IMR-90 (cell line): ENCODE measurements around the gene OLFM3. TPM values are rescaled to one million over a fixed set of nuclear protein-coding genes. Genes with fewer than 3 reads are reported as not detected.

Experiments used
- ATAC-seq: fragments of 200-7000 bp; cut with Tn5 transposase; 2 replicates; pipeline ENCODE4 v1.9.1; 2020; ENCODE audit warnings: low read depth, mild to moderate bottlenecking, moderate library complexity
- Bru-seq: library from RNA; stranded (reverse); fragments of 400-500 nt; gene quantifications from one replicate; lab custom pipeline; 2021; lab: Mats Ljungman, UMichigan
- BruChase-seq, 2 experiments: library from RNA; stranded (reverse); fragments of 400-500 nt; gene quantifications; one replicate each; lab custom pipeline; 2021; lab: Mats Ljungman, UMichigan
- BruUV-seq: library from RNA; stranded (reverse); fragments of 400-500 nt; replicated peaks from 2 replicates; lab custom pipeline; 2021; lab: Mats Ljungman, UMichigan
- CTCF ChIA-PET: fragments of 300-600 bp; formaldehyde crosslinking; extraction: SDS; loops from one replicate; lab custom pipeline; 2021; ENCODE audit warnings: antibody characterized with exemption; lab: Yijun Ruan, JAX
- POLR2A ChIA-PET: fragments of 300-600 bp; sonication (Branson Sonifier 250); formaldehyde crosslinking; loops from one replicate; lab custom pipeline; 2022; ENCODE audit warnings: antibody characterized with exemption; ENCODE audit not compliant: unreplicated experiment; lab: Charles Lee
- DNase-seq: peaks from one replicate; pipeline ENCODE4 v3.0.0; 2013
- H2AFZ ChIP-seq: replicated peaks from 2 replicates; pipeline ENCODE3; 2013; ENCODE audit warnings: low read length, mild to moderate bottlenecking; ENCODE audit not compliant: poor library complexity
- H2AK5ac ChIP-seq: 2 replicates; pipeline ENCODE4 v1.6.1; 2013; ENCODE audit warnings: low read depth, low read length, inconsistent platforms
- H2AK9ac ChIP-seq: replicated peaks from 2 replicates; pipeline ENCODE3; 2013; ENCODE audit warnings: mild to moderate bottlenecking, low read depth, low read length, moderate library complexity; ENCODE audit not compliant: poor library complexity
- H2BK120ac ChIP-seq: 2 replicates; pipeline ENCODE4 v1.6.1; 2013; ENCODE audit warnings: low read depth, low read length, inconsistent platforms
- H2BK15ac ChIP-seq: 3 replicates; pipeline ENCODE4 v1.6.1; 2013; ENCODE audit warnings: low read depth, low read length, inconsistent platforms
- H2BK20ac ChIP-seq: 2 replicates; pipeline ENCODE4 v1.6.1; 2013; ENCODE audit warnings: low read depth, mild to moderate bottlenecking, inconsistent platforms, low read length, moderate library complexity
- H2BK5ac ChIP-seq: 2 replicates; pipeline ENCODE4 v1.6.1; 2013; ENCODE audit warnings: mild to moderate bottlenecking, low read depth, low read length, inconsistent platforms; ENCODE audit not compliant: poor library complexity, severe bottlenecking
- H3K14ac ChIP-seq: replicated peaks from 2 replicates; pipeline ENCODE4 v1.6.1; 2013; ENCODE audit warnings: low read depth, low read length, inconsistent platforms
- H3K18ac ChIP-seq: 2 replicates; pipeline ENCODE4 v1.6.1; 2013; ENCODE audit warnings: low read depth, low read length, control low read depth
- H3K23ac ChIP-seq: 2 replicates; pipeline ENCODE4 v1.6.1; 2013; ENCODE audit warnings: low read depth, low read length, inconsistent platforms
- H3K27ac ChIP-seq: 2 replicates; pipeline ENCODE4 v1.5.1; 2013; ENCODE audit warnings: mild to moderate bottlenecking, control low read depth, low read length; ENCODE audit not compliant: insufficient read depth
- H3K27me3 ChIP-seq: 2 replicates; pipeline ENCODE4 v1.6.1; 2013; ENCODE audit warnings: low read length; ENCODE audit not compliant: control insufficient read depth, insufficient read depth
- H3K36me3 ChIP-seq: 2 replicates; pipeline ENCODE4 v1.6.1; 2013; ENCODE audit warnings: low read length, mixed read lengths; ENCODE audit not compliant: control insufficient read depth, insufficient read depth
- H3K4ac ChIP-seq: 2 replicates; pipeline ENCODE4 v1.6.1; 2013; ENCODE audit warnings: low read depth, low read length, inconsistent platforms
- H3K4me1 ChIP-seq: 2 replicates; pipeline ENCODE4 v1.6.1; 2013; ENCODE audit warnings: low read length, mixed read lengths; ENCODE audit not compliant: control insufficient read depth, insufficient read depth
- H3K4me2 ChIP-seq: 2 replicates; pipeline ENCODE4 v1.6.1; 2013; ENCODE audit warnings: low read depth, mild to moderate bottlenecking, control low read depth, low read length, moderate library complexity
- H3K4me3 ChIP-seq: 2 replicates; pipeline ENCODE4 v1.5.1; 2013; ENCODE audit warnings: low read depth, mild to moderate bottlenecking, control low read depth, low read length, moderate library complexity; ENCODE audit not compliant: insufficient read depth
- H3K56ac ChIP-seq: 2 replicates; pipeline ENCODE4 v1.6.1; 2013; ENCODE audit warnings: low read length, inconsistent platforms; ENCODE audit not compliant: insufficient read depth; ENCODE audit errors: extremely low read depth
- H3K79me1 ChIP-seq, 2 experiments: 2 replicates each; pipeline ENCODE4 v1.6.1; 2013; ENCODE audit warnings: low read length in 2 of 2, inconsistent platforms in 1 of 2, low read depth in 1 of 2
- H3K9ac ChIP-seq: 2 replicates; pipeline ENCODE4 v1.6.1; 2013; ENCODE audit warnings: low read depth, low read length, control low read depth
- H3K9me1 ChIP-seq: 2 replicates; pipeline ENCODE4 v1.6.1; 2013; ENCODE audit warnings: low read length, inconsistent platforms; ENCODE audit not compliant: insufficient read depth
- H3K9me3 ChIP-seq: 2 replicates; pipeline ENCODE4 v1.6.1; 2013; ENCODE audit warnings: low read length; ENCODE audit not compliant: control insufficient read depth, insufficient read depth
- H4K20me1 ChIP-seq: 2 replicates; pipeline ENCODE4 v1.6.1; 2013; ENCODE audit warnings: low read length, inconsistent platforms; ENCODE audit not compliant: insufficient read depth
- H4K5ac ChIP-seq: 2 replicates; pipeline ENCODE4 v1.6.1; 2013; ENCODE audit warnings: mild to moderate bottlenecking, low read depth, low read length, control low read depth
- H4K8ac ChIP-seq, 2 experiments: 2 replicates each; pipeline ENCODE4 v1.6.1; 2013; ENCODE audit warnings: low read depth in 2 of 2, low read length in 2 of 2, control low read depth in 1 of 2, inconsistent platforms in 1 of 2
- H4K91ac ChIP-seq: 2 replicates; pipeline ENCODE4 v1.6.1; 2013; ENCODE audit warnings: low read depth, low read length, inconsistent platforms; ENCODE audit not compliant: insufficient read depth
- BHLHE40 ChIP-seq: fragments of 150-350 bp; IDR thresholded peaks from 2 replicates; pipeline ENCODE4 v1.6.1; 2016; ENCODE audit warnings: mild to moderate bottlenecking, low read depth, low read length
- CEBPB ChIP-seq: IDR thresholded peaks from 2 replicates; pipeline ENCODE4 v1.6.1; 2012; ENCODE audit warnings: low read depth, low read length, improper control_type of control experiment
- CHD1 ChIP-seq: IDR thresholded peaks from 2 replicates; pipeline ENCODE4 v1.6.1; 2012; ENCODE audit warnings: low read depth, low read length, improper control_type of control experiment
- FOS ChIP-seq: fragments of 150-350 bp; IDR thresholded peaks from 2 replicates; pipeline ENCODE4 v1.6.1; 2016; ENCODE audit warnings: low read depth, low read length
- MAFK ChIP-seq: IDR thresholded peaks from 2 replicates; pipeline ENCODE4 v1.6.1; 2012; ENCODE audit warnings: low read depth, low read length, improper control_type of control experiment
- MAZ ChIP-seq: IDR thresholded peaks from 2 replicates; pipeline ENCODE4 v1.6.1; 2012; ENCODE audit warnings: low read depth, mild to moderate bottlenecking, low read length, improper control_type of control experiment, moderate library complexity, borderline replicate concordance
- NFE2L2 ChIP-seq: fragments of 150-350 bp; IDR thresholded peaks from 2 replicates; pipeline ENCODE4 v1.6.1; 2016; ENCODE audit warnings: low read depth, mild to moderate bottlenecking, low read length
- POLR2A ChIP-seq: IDR thresholded peaks from 2 replicates; pipeline ENCODE4 v1.6.1; 2012; ENCODE audit warnings: mild to moderate bottlenecking, low read depth, low read length
- RAD21 ChIP-seq: IDR thresholded peaks from 2 replicates; pipeline ENCODE4 v1.6.1; 2012; ENCODE audit warnings: low read length, improper control_type of control experiment
- RCOR1 ChIP-seq: IDR thresholded peaks from 2 replicates; pipeline ENCODE4 v1.6.1; 2012; ENCODE audit warnings: mild to moderate bottlenecking, low read length, improper control_type of control experiment; ENCODE audit not compliant: insufficient replicate concordance
- RFX5 ChIP-seq: IDR thresholded peaks from 2 replicates; pipeline ENCODE4 v1.8.0; 2012; ENCODE audit warnings: low read depth, mild to moderate bottlenecking, low read length, moderate library complexity
- SMC3 ChIP-seq: fragments of 150-350 bp; IDR thresholded peaks from 2 replicates; pipeline ENCODE4 v1.6.1; 2016; ENCODE audit warnings: low read depth, mild to moderate bottlenecking, antibody characterized with exemption, low read length, moderate library complexity
- WGBS, 2 experiments: methylation state at CpG; one replicate each; pipeline versions ENCODE4 v1.1.5 to v1.1.7; 2013; ENCODE audit warnings: missing lambda C conversion rate in 2 of 2; ENCODE audit not compliant: insufficient read length in 1 of 2; ENCODE audit errors: extremely low coverage in 2 of 2; 5-methylcytosine and 5-hydroxymethylcytosine counted together
- dilution Hi-C: fragments of 300-500 bp; cut with HindIII; formaldehyde crosslinking; loops from one replicate; pipeline ENCODE4 v1.14.3; 2018; ENCODE audit warnings: low sequenced_read_pairs; ENCODE audit not compliant: unreplicated experiment
- in situ Hi-C: fragments of 300-500 bp; cut with MboI; formaldehyde crosslinking; loops from 3 replicates; pipeline ENCODE4 v1.14.3; 2019; ENCODE audit warnings: low sequenced_read_pairs, inconsistent platforms, mixed read lengths
- intact Hi-C: fragments of 100-400 bp; cut with micrococcal nuclease; formaldehyde crosslinking; loops from 2 replicates; pipeline ENCODE4 v1.10.0; 2022
- long read RNA-seq: library from polyadenylated mRNA; unstranded; transcript quantifications from one replicate; pipeline ENCODE4 v2.0.0, GENCODE V29; 2021; ENCODE audit not compliant: unreplicated experiment
- polyA plus RNA-seq, 3 experiments: library from polyadenylated mRNA; depleted of rRNA; stranded (reverse); fragments of >200 nt; gene quantifications; 2 replicates each; pipeline ENCODE4 v1.2.3, GENCODE V29; 2012; ENCODE audit warnings: low replicate concordance in 1 of 3
- total RNA-seq: library from RNA; depleted of rRNA; stranded (reverse); fragments of >200 nt; gene quantifications from 2 replicates; pipeline ENCODE4 v1.2.3, GENCODE V29; 2012; rRNA removed
- TF ChIP-seq, protein P1 (sequence below): fragments of 150-350 bp; IDR thresholded peaks from 2 replicates; pipeline ENCODE4 v1.6.1; 2016; ENCODE audit warnings: low read depth, mild to moderate bottlenecking, low read length, moderate library complexity, borderline replicate concordance
- TF ChIP-seq, protein P2 (sequence below): fragments of 150-350 bp; IDR thresholded peaks from 2 replicates; pipeline ENCODE4 v1.6.1; 2017; ENCODE audit warnings: mild to moderate bottlenecking, antibody characterized with exemption, low read length, low read depth
- TF ChIP-seq, protein P3 (sequence below): conservative IDR thresholded peaks from 2 replicates; pipeline ENCODE4 v1.5.1; 2012; ENCODE audit warnings: mild to moderate bottlenecking, low read depth, low read length, improper control_type of control experiment

The OLFM3 gene
- not detected in 2 replicates for total RNA-seq
- not detected in 2 replicates for polyA plus RNA-seq (2012; rRNA removed)
- not detected in 2 replicates for polyA plus RNA-seq (2012; cell fraction: cytosol; rRNA removed)
- polyA plus RNA-seq (2012; cell fraction: nucleus; rRNA removed; ENCODE audit: low replicate concordance): not detected in 2 replicates
- percentile 0 among the genes with signal in this experiment for Bru-seq, nascent RNA
- BruChase-seq, experiment 1, labeled RNA remaining after a 6-hour chase: not detected
- not detected for BruChase-seq, experiment 2, labeled RNA remaining after a 2-hour chase
- long read RNA-seq: 0 reads

DNA sequence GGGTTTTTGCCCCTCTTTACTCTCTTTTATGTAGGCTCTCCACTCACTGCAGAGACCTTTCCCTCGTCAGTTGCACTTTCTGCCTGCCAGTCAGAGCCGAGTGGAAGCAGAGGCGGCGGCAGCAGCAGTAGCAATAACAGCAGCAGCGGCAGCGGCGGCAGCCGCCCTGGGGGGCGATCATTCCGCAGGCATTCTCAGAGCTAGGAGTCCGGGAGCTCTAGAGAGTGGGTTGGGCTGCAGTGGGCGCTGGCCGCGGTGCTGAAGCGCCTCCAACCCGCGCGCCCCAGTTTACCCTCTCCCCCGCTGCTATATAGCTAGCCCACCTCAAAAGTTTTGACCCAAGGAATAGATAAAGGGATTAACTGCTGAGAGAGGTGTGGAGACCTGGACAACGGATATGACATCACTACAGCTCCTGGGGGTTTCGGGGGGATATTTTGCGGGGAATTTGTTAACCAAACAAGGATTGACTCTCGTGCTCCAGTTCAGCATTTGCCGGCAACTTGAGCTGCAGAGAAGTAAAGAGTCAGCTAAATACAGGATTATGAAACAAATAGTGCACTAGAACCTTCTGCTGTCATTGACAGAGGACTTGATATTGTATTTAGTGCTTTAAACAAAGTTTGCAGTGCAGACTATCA is at the start of gene OLFM3:
TSS of gene OLFM3 (minus strand) at position 102 of the 641 bp plus-strand sequence.
- Histone ChIP-seq H3K14ac (no peak within 1 kb of the TSS), H3K27ac (no peak within 1 kb of the TSS), H2AK9ac (no peak within 1 kb of the TSS), H3K9me3 (no peaks in the 10 kb centered on the region), H3K4me2 (no peak within 1 kb of the TSS), H3K4ac (no peak within 1 kb of the TSS), H3K23ac (no peak within 1 kb of the TSS), H3K56ac (no peak within 1 kb of the TSS), H4K5ac (no peak within 1 kb of the TSS), H4K8ac (no peak within 1 kb of the TSS), H3K4me1 (no peaks in the 10 kb centered on the region), H3K9ac (no peak within 1 kb of the TSS), H2AFZ (no peak within 1 kb of the TSS), H4K20me1 (no peaks in the 10 kb centered on the region), H2BK120ac (no peak within 1 kb of the TSS), H3K4me3 (no peak within 1 kb of the TSS), H3K27me3 (no peaks in the 10 kb centered on the region), H4K91ac (no peak within 1 kb of the TSS), H2AK5ac (no peak within 1 kb of the TSS), H2BK20ac (no peak within 1 kb of the TSS), H3K18ac (no peak within 1 kb of the TSS), H2BK15ac (no peak within 1 kb of the TSS), H3K79me1 (no peaks in the 10 kb centered on the region), H3K36me3 (no peaks in the 10 kb centered on the region), H3K9me1 (no peaks in the 10 kb centered on the region), H2BK5ac (no peak within 1 kb of the TSS)
- BruUV-seq: no TSS peak
- in situ Hi-C loops: no loop called here
- WGBS, 2 experiments: no CpG with 5 or more reads among the region's 24 CpGs
- dilution Hi-C loops: no loop called here
- POLR2A ChIA-PET: no interaction called here
- intact Hi-C loops: no loop called here
- peak; percentile 40; the same call in 1 of the 2 replicates for ATAC-seq
- DNase-seq: no peak
- CTCF ChIA-PET: no interaction called here
- no peak for TF ChIP-seq FOS
- TF ChIP-seq, protein P1, sequence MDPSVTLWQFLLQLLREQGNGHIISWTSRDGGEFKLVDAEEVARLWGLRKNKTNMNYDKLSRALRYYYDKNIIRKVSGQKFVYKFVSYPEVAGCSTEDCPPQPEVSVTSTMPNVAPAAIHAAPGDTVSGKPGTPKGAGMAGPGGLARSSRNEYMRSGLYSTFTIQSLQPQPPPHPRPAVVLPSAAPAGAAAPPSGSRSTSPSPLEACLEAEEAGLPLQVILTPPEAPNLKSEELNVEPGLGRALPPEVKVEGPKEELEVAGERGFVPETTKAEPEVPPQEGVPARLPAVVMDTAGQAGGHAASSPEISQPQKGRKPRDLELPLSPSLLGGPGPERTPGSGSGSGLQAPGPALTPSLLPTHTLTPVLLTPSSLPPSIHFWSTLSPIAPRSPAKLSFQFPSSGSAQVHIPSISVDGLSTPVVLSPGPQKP: no peak
- TF ChIP-seq, protein P2, sequence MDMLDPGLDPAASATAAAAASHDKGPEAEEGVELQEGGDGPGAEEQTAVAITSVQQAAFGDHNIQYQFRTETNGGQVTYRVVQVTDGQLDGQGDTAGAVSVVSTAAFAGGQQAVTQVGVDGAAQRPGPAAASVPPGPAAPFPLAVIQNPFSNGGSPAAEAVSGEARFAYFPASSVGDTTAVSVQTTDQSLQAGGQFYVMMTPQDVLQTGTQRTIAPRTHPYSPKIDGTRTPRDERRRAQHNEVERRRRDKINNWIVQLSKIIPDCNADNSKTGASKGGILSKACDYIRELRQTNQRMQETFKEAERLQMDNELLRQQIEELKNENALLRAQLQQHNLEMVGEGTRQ: no peak
- TF ChIP-seq RAD21: no peak
- no peak for TF ChIP-seq MAFK
- no peak for TF ChIP-seq SMC3
- TF ChIP-seq, protein P3, sequence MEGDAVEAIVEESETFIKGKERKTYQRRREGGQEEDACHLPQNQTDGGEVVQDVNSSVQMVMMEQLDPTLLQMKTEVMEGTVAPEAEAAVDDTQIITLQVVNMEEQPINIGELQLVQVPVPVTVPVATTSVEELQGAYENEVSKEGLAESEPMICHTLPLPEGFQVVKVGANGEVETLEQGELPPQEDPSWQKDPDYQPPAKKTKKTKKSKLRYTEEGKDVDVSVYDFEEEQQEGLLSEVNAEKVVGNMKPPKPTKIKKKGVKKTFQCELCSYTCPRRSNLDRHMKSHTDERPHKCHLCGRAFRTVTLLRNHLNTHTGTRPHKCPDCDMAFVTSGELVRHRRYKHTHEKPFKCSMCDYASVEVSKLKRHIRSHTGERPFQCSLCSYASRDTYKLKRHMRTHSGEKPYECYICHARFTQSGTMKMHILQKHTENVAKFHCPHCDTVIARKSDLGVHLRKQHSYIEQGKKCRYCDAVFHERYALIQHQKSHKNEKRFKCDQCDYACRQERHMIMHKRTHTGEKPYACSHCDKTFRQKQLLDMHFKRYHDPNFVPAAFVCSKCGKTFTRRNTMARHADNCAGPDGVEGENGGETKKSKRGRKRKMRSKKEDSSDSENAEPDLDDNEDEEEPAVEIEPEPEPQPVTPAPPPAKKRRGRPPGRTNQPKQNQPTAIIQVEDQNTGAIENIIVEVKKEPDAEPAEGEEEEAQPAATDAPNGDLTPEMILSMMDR: no peak
- TF ChIP-seq NFE2L2: no peak
- no peak for TF ChIP-seq CEBPB
- no peak for TF ChIP-seq RFX5
- TF ChIP-seq POLR2A: no peak
- no peak for TF ChIP-seq BHLHE40
- no peak for TF ChIP-seq MAZ
- TF ChIP-seq CHD1: no peak
- no peak for TF ChIP-seq RCOR1
